GM12873 (cell line): ENCODE measurements around the gene DNAJC1.
A peak's percentile ranks its signal among the peaks of the same experiment; 100 is the strongest.

Experiments used
- TF ChIP-seq, protein P1 (sequence below): IDR thresholded peaks from 2 replicates; pipeline ENCODE4 v1.5.1; 2012; ENCODE audit warnings: low read depth, mild to moderate bottlenecking, moderate library complexity, low read length, control low read depth; ENCODE audit not compliant: insufficient read depth; ENCODE audit errors: missing control alignments

Gene DNAJC1

DNA sequence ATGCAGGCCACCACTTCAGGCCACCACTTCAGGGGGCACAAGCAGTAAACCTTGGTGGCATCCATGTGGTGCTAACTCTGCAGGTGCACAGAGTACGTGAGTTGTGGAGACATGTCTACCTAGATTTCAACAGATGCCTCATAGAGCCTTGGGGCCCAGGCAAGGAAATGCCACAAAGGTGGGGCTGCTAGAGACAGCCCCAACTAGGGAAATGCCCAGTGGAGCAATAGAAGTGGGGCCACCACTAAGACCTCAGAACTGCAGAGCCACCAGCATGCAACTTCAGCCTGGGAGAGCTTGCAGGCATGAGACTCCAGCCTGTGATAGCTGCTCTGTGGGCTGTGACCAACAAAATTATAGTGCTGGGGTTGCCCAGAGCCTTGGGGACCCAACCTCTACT lies 107.6 kb downstream of the DNAJC1 start:
- TF ChIP-seq, protein P1, sequence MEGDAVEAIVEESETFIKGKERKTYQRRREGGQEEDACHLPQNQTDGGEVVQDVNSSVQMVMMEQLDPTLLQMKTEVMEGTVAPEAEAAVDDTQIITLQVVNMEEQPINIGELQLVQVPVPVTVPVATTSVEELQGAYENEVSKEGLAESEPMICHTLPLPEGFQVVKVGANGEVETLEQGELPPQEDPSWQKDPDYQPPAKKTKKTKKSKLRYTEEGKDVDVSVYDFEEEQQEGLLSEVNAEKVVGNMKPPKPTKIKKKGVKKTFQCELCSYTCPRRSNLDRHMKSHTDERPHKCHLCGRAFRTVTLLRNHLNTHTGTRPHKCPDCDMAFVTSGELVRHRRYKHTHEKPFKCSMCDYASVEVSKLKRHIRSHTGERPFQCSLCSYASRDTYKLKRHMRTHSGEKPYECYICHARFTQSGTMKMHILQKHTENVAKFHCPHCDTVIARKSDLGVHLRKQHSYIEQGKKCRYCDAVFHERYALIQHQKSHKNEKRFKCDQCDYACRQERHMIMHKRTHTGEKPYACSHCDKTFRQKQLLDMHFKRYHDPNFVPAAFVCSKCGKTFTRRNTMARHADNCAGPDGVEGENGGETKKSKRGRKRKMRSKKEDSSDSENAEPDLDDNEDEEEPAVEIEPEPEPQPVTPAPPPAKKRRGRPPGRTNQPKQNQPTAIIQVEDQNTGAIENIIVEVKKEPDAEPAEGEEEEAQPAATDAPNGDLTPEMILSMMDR: no peak

GRCh38 chr10:21894648-21895342 lies 108.7 kb downstream of the DNAJC1 start:
- TF ChIP-seq, protein P1: peak; percentile 7

- TF ChIP-seq, protein P1: no peak
Measured at GRCh38 chr10:21891439-21891838, 112.1 kb downstream of the DNAJC1 start.

DNA sequence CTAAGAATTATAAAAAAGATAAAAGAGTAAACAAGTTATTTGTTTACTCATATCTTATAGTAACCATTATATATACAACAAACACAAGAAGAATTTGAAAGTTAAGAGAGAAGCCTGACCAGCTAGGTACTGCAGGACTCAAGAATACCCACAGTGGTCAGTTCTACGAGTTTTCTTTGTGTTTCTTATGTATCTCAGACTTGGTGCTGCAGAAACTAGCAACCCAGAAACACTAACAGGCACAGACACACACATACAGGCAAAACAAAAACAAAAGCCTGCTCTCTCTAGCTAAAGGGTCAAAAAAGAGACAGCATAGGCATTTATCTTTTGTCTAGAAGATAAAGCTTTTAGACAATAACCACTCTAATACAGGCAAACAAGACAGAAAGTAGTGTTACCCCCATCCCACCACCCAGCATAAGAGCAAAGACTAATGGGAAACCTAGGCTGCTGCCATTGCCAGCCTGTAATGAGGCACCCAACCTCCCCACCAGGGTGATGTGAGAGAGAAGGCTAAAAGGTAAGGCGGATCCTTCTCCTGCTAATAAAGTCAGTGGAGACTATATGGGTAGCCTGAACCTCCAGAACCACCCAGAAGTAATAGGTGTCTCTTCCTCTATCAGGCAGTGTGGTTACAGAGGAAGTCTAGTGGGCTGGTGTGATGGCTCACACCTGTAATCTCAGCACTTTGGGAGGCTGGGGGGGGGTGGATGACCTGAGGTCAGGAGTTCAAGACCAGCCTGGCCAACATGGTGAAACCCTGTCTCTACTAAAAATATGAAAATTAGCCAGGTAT lies 113.9 kb downstream of the DNAJC1 start:
- TF ChIP-seq, protein P1: no peak

DNA sequence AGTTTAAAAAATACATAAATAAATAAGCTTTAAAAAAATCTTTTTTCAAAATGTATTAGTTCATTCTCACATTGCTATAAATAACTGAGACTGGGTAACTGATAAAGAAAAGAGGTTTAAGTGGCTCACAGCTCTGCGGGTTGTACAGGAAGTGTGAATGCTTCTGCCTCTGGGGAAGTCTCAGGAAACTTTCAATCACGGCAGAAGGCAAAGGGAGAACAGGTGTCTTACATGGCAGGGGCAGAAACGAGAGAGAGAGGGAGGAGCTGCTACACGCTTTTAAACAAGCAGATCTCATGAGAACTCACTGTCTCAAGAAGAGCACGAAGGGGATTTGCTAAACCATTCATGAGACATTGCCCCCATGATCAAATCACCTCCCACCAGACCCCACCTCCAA lies 114.6 kb downstream of the DNAJC1 start:
- TF ChIP-seq, protein P1: no peak

- TF ChIP-seq, protein P1: no peak
Measured at GRCh38 chr10:21885940-21886339, 117.6 kb downstream of the DNAJC1 start.

DNA sequence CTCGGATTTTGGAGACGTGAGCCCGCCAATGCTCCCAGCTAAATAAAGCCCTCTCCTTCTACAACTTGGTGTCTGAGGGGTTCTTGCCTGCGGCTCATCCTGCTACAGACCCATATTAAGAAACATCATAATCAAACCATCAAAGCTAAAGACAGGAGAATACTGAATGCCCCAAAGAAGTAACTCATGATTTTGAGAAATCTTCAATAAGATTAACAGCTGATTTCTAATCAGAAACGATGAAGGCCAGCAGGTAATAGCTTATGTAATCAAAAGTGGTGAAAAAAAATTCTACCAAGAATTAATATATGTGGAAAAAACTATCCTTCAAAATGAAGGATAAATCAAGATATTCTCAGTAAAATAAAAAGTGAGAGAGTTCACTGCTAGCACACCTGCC lies 130.3 kb downstream of the DNAJC1 start:
- TF ChIP-seq, protein P1: no peak
